GM12878 (cell line): Measurements from ENCODE around the gene GLP1R. TPM values are rescaled to one million over a fixed set of nuclear protein-coding genes. Genes with fewer than 3 reads are reported as not detected.

Experiments
- ATAC-seq: fragments of 200-7000 bp; cut with Tn5 transposase; 3 replicates; pipeline ENCODE4 v1.9.1; 2020; ENCODE audit warnings: mild to moderate bottlenecking, moderate library complexity
- BruUV-seq: library from RNA; stranded (reverse); fragments of 400-500 nt; replicated peaks from 2 replicates; lab custom pipeline; 2021; lab: Mats Ljungman, UMichigan
- CTCF ChIA-PET: fragments of 300-600 bp; sonication (Branson Sonifier 250); formaldehyde crosslinking; extraction: SDS; loops from one replicate; lab custom pipeline; 2021; ENCODE audit warnings: inconsistent platforms; lab: Yijun Ruan, JAX
- POLR2A ChIA-PET: fragments of 350-600 bp; formaldehyde crosslinking; extraction: SDS; loops from one replicate; lab custom pipeline; 2021; ENCODE audit warnings: inconsistent platforms; lab: Charles Lee
- RAD21 ChIA-PET: fragments of 300-600 bp; sonication (Branson Sonifier 250); formaldehyde crosslinking; loops from one replicate; lab custom pipeline; 2023; ENCODE audit warnings: antibody characterized with exemption; ENCODE audit not compliant: unreplicated experiment; lab: Charles Lee
- SMC1A ChIA-PET: fragments of 300-600 bp; sonication (Branson Sonifier 250); formaldehyde crosslinking; loops from one replicate; lab custom pipeline; 2023; ENCODE audit not compliant: unreplicated experiment, uncharacterized antibody; lab: Charles Lee
- DNase-seq: peaks from one replicate; pipeline ENCODE4 v3.0.0-alpha.2; 2011; ENCODE audit warnings: low read depth, low spot score
- FAIRE-seq: peaks from 3 replicates; lab custom pipeline; 2011; peaks lifted over from hg19 to GRCh38; lab: Jason Lieb, UNC
- H2AFZ ChIP-seq: 2 replicates; pipeline ENCODE4 v1.6.0; 2011; ENCODE audit warnings: low read depth, low read length, control low read depth; ENCODE audit not compliant: control insufficient read depth
- H3K27ac ChIP-seq: 2 replicates; pipeline ENCODE4 v1.5.1; 2011; ENCODE audit warnings: control low read depth; ENCODE audit not compliant: control insufficient read depth, insufficient read depth
- H3K27me3 ChIP-seq, 2 experiments: replicated peaks in 1 of 2; 2 replicates each; pipeline versions ENCODE4 v1.6.0 to v1.6.1; 2011; ENCODE audit warnings: low read length in 1 of 2; ENCODE audit not compliant: control insufficient read depth in 2 of 2, insufficient read depth in 2 of 2
- H3K36me3 ChIP-seq, 2 experiments: 2 replicates each; pipeline ENCODE4 v1.5.1; 2011; ENCODE audit warnings: low read length in 1 of 2; ENCODE audit not compliant: control insufficient read depth in 2 of 2, insufficient read depth in 2 of 2
- H3K4me1 ChIP-seq: 2 replicates; pipeline ENCODE4 v1.6.1; 2011; ENCODE audit warnings: mild to moderate bottlenecking, low read length, moderate library complexity, mixed read lengths; ENCODE audit not compliant: control insufficient read depth, insufficient read depth
- H3K4me2 ChIP-seq: 2 replicates; pipeline ENCODE4 v1.6.0; 2011; ENCODE audit warnings: control low read depth; ENCODE audit not compliant: control insufficient read depth, insufficient read depth
- H3K4me3 ChIP-seq: fragments of 200-600 bp; sonication (generic); 2 replicates; pipeline ENCODE4 v1.5.1; 2016
- H3K79me2 ChIP-seq: 2 replicates; pipeline ENCODE4 v1.6.0; 2011; ENCODE audit warnings: low read length; ENCODE audit not compliant: control insufficient read depth, insufficient read depth
- H3K9ac ChIP-seq: 2 replicates; pipeline ENCODE4 v1.8.0; 2011; ENCODE audit warnings: low read length, control low read depth, mixed read lengths; ENCODE audit not compliant: control insufficient read depth, insufficient read depth
- H3K9me3 ChIP-seq: replicated peaks from 3 replicates; pipeline ENCODE4 v1.5.1; 2011; ENCODE audit warnings: mild to moderate bottlenecking, low read length; ENCODE audit not compliant: control insufficient read depth, insufficient read depth
- H4K20me1 ChIP-seq: 2 replicates; pipeline ENCODE4 v1.6.0; 2011; ENCODE audit not compliant: control insufficient read depth, insufficient read depth
- CHD1 ChIP-seq: IDR thresholded peaks from 2 replicates; pipeline ENCODE4 v1.6.1; 2012; ENCODE audit warnings: low read depth, low read length, improper control_type of control experiment
- ESRRA ChIP-seq: IDR thresholded peaks from 2 replicates; pipeline ENCODE4 v1.6.1; 2012; ENCODE audit warnings: mild to moderate bottlenecking, low read length, improper control_type of control experiment
- MEF2A ChIP-seq: IDR thresholded peaks from 2 replicates; pipeline ENCODE4 v1.6.1; 2011; ENCODE audit warnings: low read depth, mild to moderate bottlenecking, low read length, moderate library complexity; ENCODE audit not compliant: insufficient read depth
- NFYA ChIP-seq: IDR thresholded peaks from 2 replicates; pipeline ENCODE4 v1.6.1; 2011; ENCODE audit warnings: low read depth, mild to moderate bottlenecking, low read length, improper control_type of control experiment, borderline replicate concordance
- RFX5 ChIP-seq: IDR thresholded peaks from 2 replicates; pipeline ENCODE4 v1.6.1; 2011; ENCODE audit warnings: low read depth, low read length, improper control_type of control experiment
- SIN3A ChIP-seq: IDR thresholded peaks from 2 replicates; pipeline ENCODE4 v1.6.1; 2012; ENCODE audit warnings: low read depth, low read length, improper control_type of control experiment
- TARDBP ChIP-seq: IDR thresholded peaks from 2 replicates; pipeline ENCODE4 v1.6.1; 2016; ENCODE audit warnings: borderline replicate concordance
- YBX1 ChIP-seq: fragments of 450-650 bp; IDR thresholded peaks from 2 replicates; pipeline ENCODE4 v1.6.1; 2016; ENCODE audit warnings: antibody characterized with exemption
- YY1 ChIP-seq: IDR thresholded peaks from 2 replicates; pipeline ENCODE4 v1.6.1; 2011; ENCODE audit warnings: low read depth, mild to moderate bottlenecking, low read length
- ZNF217 ChIP-seq: fragments of 450-650 bp; IDR thresholded peaks from 2 replicates; pipeline ENCODE4 v1.6.1; 2017; ENCODE audit warnings: antibody characterized with exemption, mild to moderate bottlenecking
- ZNF274 ChIP-seq: IDR thresholded peaks from one replicate; pipeline ENCODE4 v1.8.0; 2011; ENCODE audit not compliant: insufficient read length, insufficient read depth
- WGBS: methylation state at CpG from one replicate; pipeline ENCODE4 v1.1.6; 2016; ENCODE audit warnings: low lambda C conversion rate; ENCODE audit not compliant: insufficient replicate concordance, insufficient coverage; ENCODE audit errors: missing lambda C conversion rate; 5-methylcytosine and 5-hydroxymethylcytosine counted together
- in situ Hi-C: fragments of 300-500 bp; cut with MboI; formaldehyde crosslinking; loops from 9 replicates; pipeline ENCODE4 v1.14.3; 2018; ENCODE audit warnings: mixed read lengths
- intact Hi-C: fragments of 100-400 bp; cut with micrococcal nuclease; formaldehyde crosslinking; loops from one replicate; pipeline ENCODE4 v1.14.2; 2022; ENCODE audit not compliant: unreplicated experiment
- polyA plus RNA-seq, 11 experiments: library from polyadenylated mRNA; depleted of rRNA in 4 of 11; unstranded in 6 of 11; stranded (reverse) in 5 of 11; fragments of >200 nt; fragmentation: Nextera tagmentation in 4 of 11; fragmentation: Illumina TruSeq in 1 of 11; extraction: Ambion mirVana in 4 of 11; extraction: Trizol in 1 of 11; gene quantifications; 1 replicate in 1 of 11; 2 replicates in 10 of 11; pipeline versions ENCODE4 v1.2.1 to v1.2.3, GENCODE V29; 2011 to 2016; ENCODE audit warnings: inconsistent platforms in 2 of 11, missing spikeins in 2 of 11, low read depth in 1 of 11
- total RNA-seq, 4 experiments: library from RNA; depleted of rRNA in 3 of 4; stranded (reverse); fragments of >200 nt in 3 of 4; fragmentation: Illumina TruSeq in 1 of 4; extraction: Trizol in 1 of 4; gene quantifications; 2 replicates each; pipeline versions ENCODE4 v1.2.1 to v1.2.3, GENCODE V29; 2013 to 2021
- TF ChIP-seq, protein P1 (sequence below): fragments of 450-650 bp; IDR thresholded peaks from 2 replicates; pipeline ENCODE4 v1.6.1; 2017; ENCODE audit warnings: borderline replicate concordance
- TF ChIP-seq, protein P2 (sequence below): fragments of 450-650 bp; IDR thresholded peaks from 2 replicates; pipeline ENCODE4 v1.6.1; 2018; ENCODE audit warnings: borderline replicate concordance, mild to moderate bottlenecking; ENCODE audit not compliant: partially characterized antibody
- TF ChIP-seq, protein P3 (sequence below): fragments of 450-650 bp; formaldehyde crosslinking; IDR thresholded peaks from 2 replicates; pipeline ENCODE4 v1.4.0; 2022; ENCODE audit warnings: mild to moderate bottlenecking, moderate library complexity
- TF ChIP-seq, protein P4 (sequence below): IDR thresholded peaks from 2 replicates; pipeline ENCODE4 v1.6.1; 2011; ENCODE audit warnings: low read depth, mild to moderate bottlenecking, low read length, moderate library complexity, borderline replicate concordance; ENCODE audit errors: extremely low read depth

The GLP1R gene
- total and polyA plus RNA-seq, 10 of the 15 experiments (the other 5 are each of a cell fraction or from before 2014, with no cell fraction given), result 0.01 TPM; not detected in 9

DNA sequence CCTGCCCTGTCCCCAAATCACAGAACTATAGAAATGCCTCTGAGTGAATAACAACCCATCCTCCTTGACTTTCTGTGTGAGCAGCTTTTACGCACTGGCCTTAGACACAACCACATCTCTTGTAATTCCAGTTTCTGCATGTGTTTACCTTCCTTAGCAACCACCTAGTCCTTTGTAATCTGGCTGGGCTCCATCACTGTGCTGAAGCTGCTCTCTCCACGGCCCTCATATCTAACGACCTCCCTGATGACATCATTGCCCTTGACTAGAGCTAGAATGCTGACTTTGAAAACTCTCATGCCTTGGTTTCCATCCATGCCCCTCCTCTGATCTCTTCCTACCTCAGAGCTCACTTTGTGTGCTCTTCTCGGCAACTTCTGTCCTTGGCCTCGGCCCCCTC, 30.5 kb upstream of the GLP1R start:
- Histone ChIP-seq H3K4me3 (no peak overlapping the region), H3K27me3 (peaks cover 0 to 1% of the 10 kb centered on the region in 2 experiments; a peak in 2 of 4 replicates), H3K27ac (no peak overlapping the region), H3K79me2 (no peaks in the 10 kb centered on the region), H3K9ac (no peak overlapping the region), H3K36me3 (no peaks in the 10 kb centered on the region), H4K20me1 (no peaks in the 10 kb centered on the region), H3K4me2 (no peak overlapping the region), H3K9me3 (no peaks in the 10 kb centered on the region; the same call in 2 of the 3 replicates), H2AFZ (no peak overlapping the region), H3K4me1 (no peaks in the 10 kb centered on the region)
- 30% methylated on average over 5 of the region's 5 CpGs for WGBS
- DNase-seq, result no peak
- CTCF ChIA-PET, result interaction anchor here (1.0 to 2.8 kb wide), 2 partner anchors 12 to 15 kb away, joined by 3 to 13 read pairs; no protein-coding TSS in a partner anchor
- no peak for TF ChIP-seq SIN3A
- TF ChIP-seq, protein P1, sequence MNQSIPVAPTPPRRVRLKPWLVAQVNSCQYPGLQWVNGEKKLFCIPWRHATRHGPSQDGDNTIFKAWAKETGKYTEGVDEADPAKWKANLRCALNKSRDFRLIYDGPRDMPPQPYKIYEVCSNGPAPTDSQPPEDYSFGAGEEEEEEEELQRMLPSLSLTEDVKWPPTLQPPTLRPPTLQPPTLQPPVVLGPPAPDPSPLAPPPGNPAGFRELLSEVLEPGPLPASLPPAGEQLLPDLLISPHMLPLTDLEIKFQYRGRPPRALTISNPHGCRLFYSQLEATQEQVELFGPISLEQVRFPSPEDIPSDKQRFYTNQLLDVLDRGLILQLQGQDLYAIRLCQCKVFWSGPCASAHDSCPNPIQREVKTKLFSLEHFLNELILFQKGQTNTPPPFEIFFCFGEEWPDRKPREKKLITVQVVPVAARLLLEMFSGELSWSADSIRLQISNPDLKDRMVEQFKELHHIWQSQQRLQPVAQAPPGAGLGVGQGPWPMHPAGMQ, result no peak
- TF ChIP-seq, protein P2, sequence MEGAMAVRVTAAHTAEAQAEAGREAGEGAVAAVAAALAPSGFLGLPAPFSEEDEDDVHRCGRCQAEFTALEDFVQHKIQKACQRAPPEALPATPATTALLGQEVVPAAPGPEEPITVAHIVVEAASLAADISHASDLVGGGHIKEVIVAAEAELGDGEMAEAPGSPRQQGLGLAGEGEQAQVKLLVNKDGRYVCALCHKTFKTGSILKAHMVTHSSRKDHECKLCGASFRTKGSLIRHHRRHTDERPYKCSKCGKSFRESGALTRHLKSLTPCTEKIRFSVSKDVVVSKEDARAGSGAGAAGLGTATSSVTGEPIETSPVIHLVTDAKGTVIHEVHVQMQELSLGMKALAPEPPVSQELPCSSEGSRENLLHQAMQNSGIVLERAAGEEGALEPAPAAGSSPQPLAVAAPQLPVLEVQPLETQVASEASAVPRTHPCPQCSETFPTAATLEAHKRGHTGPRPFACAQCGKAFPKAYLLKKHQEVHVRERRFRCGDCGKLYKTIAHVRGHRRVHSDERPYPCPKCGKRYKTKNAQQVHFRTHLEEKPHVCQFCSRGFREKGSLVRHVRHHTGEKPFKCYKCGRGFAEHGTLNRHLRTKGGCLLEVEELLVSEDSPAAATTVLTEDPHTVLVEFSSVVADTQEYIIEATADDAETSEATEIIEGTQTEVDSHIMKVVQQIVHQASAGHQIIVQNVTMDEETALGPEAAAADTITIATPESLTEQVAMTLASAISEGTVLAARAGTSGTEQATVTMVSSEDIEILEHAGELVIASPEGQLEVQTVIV, result no peak
- TF ChIP-seq RFX5, result no peak
- TF ChIP-seq, protein P3, sequence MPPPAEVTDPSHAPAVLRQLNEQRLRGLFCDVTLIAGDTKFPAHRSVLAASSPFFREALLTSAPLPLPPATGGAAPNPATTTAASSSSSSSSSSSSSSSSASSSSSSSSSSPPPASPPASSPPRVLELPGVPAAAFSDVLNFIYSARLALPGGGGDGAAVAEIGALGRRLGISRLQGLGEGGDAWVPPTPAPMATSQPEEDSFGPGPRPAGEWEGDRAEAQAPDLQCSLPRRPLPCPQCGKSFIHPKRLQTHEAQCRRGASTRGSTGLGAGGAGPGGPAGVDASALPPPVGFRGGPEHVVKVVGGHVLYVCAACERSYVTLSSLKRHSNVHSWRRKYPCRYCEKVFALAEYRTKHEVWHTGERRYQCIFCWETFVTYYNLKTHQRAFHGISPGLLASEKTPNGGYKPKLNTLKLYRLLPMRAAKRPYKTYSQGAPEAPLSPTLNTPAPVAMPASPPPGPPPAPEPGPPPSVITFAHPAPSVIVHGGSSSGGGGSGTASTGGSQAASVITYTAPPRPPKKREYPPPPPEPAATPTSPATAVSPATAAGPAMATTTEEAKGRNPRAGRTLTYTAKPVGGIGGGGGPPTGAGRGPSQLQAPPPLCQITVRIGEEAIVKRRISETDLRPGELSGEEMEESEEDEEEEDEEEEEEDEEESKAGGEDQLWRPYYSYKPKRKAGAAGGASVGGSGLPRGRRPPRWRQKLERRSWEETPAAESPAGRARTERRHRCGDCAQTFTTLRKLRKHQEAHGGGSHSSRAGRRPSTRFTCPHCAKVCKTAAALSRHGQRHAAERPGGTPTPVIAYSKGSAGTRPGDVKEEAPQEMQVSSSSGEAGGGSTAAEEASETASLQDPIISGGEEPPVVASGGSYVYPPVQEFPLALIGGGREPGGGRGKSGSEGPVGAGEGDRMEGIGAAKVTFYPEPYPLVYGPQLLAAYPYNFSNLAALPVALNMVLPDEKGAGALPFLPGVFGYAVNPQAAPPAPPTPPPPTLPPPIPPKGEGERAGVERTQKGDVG (CRISPR knock-in tag), result no peak
- TF ChIP-seq YBX1, result no peak
- no peak for TF ChIP-seq NFYA
- no peak for TF ChIP-seq TARDBP
- no peak for TF ChIP-seq ESRRA
- TF ChIP-seq YY1, result no peak
- no peak for TF ChIP-seq MEF2A
- TF ChIP-seq, protein P4, sequence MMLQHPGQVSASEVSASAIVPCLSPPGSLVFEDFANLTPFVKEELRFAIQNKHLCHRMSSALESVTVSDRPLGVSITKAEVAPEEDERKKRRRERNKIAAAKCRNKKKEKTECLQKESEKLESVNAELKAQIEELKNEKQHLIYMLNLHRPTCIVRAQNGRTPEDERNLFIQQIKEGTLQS, result no peak
- no peak for TF ChIP-seq ZNF274
- TF ChIP-seq CHD1, result no peak
- TF ChIP-seq ZNF217, result no peak
- ATAC-seq, result no peak
- no TSS peak for BruUV-seq
- no peak for FAIRE-seq
- RAD21 ChIA-PET, result no interaction called here
- in situ Hi-C loops, result no loop called here
- POLR2A ChIA-PET, result no interaction called here
- SMC1A ChIA-PET, result interaction anchor here (0.7 to 2.0 kb wide), 2 partner anchors 8 to 11 kb away, joined by 4 to 6 read pairs; no protein-coding TSS in a partner anchor
- intact Hi-C loops, result no loop called here
